Esophagus squamous epithelium (tissue), 4 donors: ENCODE results near the gene POLN.

Experiments
- POLR2A ChIP-seq, 4 donors: fragments of 450-650 bp; IDR thresholded peaks; one replicate each; pipeline ENCODE4 v1.6.1; 2017; ENCODE audit warnings: antibody characterized with exemption in 4 of 4, mild to moderate bottlenecking in 4 of 4, moderate library complexity in 3 of 4
- TF ChIP-seq, protein P1 (sequence below), 6 experiments: fragments of 450-650 bp in 4 of 6; fragments of 200-600 bp in 2 of 6; sonication (generic) in 2 of 6; IDR thresholded peaks; one replicate each; pipeline ENCODE4 v1.5.1; 2016 to 2019; ENCODE audit warnings: antibody characterized with exemption in 6 of 6, mild to moderate bottlenecking in 4 of 6, moderate library complexity in 4 of 6

- TF ChIP-seq POLR2A (IDR thresholded peaks at IDR 0.05), result no peak
- TF ChIP-seq, protein P1, sequence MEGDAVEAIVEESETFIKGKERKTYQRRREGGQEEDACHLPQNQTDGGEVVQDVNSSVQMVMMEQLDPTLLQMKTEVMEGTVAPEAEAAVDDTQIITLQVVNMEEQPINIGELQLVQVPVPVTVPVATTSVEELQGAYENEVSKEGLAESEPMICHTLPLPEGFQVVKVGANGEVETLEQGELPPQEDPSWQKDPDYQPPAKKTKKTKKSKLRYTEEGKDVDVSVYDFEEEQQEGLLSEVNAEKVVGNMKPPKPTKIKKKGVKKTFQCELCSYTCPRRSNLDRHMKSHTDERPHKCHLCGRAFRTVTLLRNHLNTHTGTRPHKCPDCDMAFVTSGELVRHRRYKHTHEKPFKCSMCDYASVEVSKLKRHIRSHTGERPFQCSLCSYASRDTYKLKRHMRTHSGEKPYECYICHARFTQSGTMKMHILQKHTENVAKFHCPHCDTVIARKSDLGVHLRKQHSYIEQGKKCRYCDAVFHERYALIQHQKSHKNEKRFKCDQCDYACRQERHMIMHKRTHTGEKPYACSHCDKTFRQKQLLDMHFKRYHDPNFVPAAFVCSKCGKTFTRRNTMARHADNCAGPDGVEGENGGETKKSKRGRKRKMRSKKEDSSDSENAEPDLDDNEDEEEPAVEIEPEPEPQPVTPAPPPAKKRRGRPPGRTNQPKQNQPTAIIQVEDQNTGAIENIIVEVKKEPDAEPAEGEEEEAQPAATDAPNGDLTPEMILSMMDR (IDR thresholded peaks at IDR 0.05), result no peak
Measured at GRCh38 chr4:2074588-2074987, 167.3 kb downstream of the POLN start.
